Neural cell (in vitro differentiated cells): Measurements from ENCODE around the gene MAP1LC3B2.

Source experiments
- EP300 ChIP-seq: fragments of 450-650 bp; conservative IDR thresholded peaks from 2 replicates; pipeline ENCODE4 v1.6.1; 2014; ENCODE audit warnings: antibody characterized with exemption, mild to moderate bottlenecking, moderate library complexity; ENCODE audit not compliant: poor library complexity, severe bottlenecking
- EZH2 ChIP-seq: fragments of 200-600, 300-800 bp; shearing (Covaris generic), sonication (generic); IDR thresholded peaks from 2 replicates; pipeline ENCODE4 v1.6.1; 2014; ENCODE audit warnings: antibody characterized with exemption, low read length, borderline replicate concordance, mild to moderate bottlenecking; ENCODE audit not compliant: insufficient read depth, poor library complexity, severe bottlenecking
- TF ChIP-seq, protein P1 (sequence below): IDR thresholded peaks from 2 replicates; pipeline ENCODE4 v1.6.1; 2012; ENCODE audit warnings: borderline replicate concordance
- TF ChIP-seq, protein P2 (sequence below): fragments of 450-650 bp; IDR thresholded peaks from 2 replicates; pipeline ENCODE4 v1.5.1; 2014; ENCODE audit warnings: antibody characterized with exemption, mild to moderate bottlenecking, moderate library complexity; ENCODE audit not compliant: poor library complexity, severe bottlenecking

DNA sequence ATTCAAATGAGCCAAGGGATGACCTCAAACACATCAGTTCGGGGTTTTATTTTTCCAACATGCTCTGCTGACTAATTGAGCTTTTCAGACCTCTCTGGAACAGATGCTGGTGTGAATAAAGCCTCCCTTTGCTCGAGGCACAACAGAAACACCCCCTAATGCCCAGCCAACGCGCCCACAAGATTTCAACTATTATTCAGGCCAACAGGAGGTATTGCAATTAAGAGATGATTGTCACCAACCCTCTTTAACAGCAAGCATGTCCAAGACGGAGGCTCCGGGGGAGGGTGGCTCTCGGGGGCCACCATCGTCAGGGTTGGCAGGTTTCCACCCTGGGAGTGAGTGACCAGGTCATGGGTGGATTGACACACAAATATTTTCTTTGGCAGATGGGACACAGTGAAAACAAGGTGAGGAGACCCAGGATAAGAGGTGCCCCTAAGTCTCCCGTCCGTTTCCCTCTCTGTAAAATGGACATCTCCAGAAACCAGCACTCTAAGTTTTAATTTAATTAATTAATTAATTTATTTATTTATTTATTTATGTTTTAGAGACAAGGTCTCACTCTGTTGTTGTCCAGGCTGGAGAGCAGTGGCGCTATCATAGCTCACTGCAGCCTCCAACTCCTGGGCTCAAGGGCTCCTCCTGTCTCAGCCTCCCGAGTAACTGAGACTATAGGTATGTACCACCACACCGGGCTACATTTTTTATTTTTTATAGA lies 56.1 kb downstream of the MAP1LC3B2 start:
- TF ChIP-seq, protein P1, sequence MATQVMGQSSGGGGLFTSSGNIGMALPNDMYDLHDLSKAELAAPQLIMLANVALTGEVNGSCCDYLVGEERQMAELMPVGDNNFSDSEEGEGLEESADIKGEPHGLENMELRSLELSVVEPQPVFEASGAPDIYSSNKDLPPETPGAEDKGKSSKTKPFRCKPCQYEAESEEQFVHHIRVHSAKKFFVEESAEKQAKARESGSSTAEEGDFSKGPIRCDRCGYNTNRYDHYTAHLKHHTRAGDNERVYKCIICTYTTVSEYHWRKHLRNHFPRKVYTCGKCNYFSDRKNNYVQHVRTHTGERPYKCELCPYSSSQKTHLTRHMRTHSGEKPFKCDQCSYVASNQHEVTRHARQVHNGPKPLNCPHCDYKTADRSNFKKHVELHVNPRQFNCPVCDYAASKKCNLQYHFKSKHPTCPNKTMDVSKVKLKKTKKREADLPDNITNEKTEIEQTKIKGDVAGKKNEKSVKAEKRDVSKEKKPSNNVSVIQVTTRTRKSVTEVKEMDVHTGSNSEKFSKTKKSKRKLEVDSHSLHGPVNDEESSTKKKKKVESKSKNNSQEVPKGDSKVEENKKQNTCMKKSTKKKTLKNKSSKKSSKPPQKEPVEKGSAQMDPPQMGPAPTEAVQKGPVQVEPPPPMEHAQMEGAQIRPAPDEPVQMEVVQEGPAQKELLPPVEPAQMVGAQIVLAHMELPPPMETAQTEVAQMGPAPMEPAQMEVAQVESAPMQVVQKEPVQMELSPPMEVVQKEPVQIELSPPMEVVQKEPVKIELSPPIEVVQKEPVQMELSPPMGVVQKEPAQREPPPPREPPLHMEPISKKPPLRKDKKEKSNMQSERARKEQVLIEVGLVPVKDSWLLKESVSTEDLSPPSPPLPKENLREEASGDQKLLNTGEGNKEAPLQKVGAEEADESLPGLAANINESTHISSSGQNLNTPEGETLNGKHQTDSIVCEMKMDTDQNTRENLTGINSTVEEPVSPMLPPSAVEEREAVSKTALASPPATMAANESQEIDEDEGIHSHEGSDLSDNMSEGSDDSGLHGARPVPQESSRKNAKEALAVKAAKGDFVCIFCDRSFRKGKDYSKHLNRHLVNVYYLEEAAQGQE: no peak
- TF ChIP-seq, protein P2, sequence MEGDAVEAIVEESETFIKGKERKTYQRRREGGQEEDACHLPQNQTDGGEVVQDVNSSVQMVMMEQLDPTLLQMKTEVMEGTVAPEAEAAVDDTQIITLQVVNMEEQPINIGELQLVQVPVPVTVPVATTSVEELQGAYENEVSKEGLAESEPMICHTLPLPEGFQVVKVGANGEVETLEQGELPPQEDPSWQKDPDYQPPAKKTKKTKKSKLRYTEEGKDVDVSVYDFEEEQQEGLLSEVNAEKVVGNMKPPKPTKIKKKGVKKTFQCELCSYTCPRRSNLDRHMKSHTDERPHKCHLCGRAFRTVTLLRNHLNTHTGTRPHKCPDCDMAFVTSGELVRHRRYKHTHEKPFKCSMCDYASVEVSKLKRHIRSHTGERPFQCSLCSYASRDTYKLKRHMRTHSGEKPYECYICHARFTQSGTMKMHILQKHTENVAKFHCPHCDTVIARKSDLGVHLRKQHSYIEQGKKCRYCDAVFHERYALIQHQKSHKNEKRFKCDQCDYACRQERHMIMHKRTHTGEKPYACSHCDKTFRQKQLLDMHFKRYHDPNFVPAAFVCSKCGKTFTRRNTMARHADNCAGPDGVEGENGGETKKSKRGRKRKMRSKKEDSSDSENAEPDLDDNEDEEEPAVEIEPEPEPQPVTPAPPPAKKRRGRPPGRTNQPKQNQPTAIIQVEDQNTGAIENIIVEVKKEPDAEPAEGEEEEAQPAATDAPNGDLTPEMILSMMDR: no peak
- TF ChIP-seq EP300 (no peak), EZH2 (no peak)
